Osteoblast (primary cell): Measurements from ENCODE around the gene BYSL. TPM values are rescaled to one million over a fixed set of nuclear protein-coding genes. Genes with fewer than 3 reads are reported as not detected.

Experiments
- DNase-seq: peaks from one replicate; pipeline ENCODE4 v3.0.0; 2011; ENCODE audit warnings: low spot score, mixed read lengths; ENCODE audit not compliant: insufficient read length; ENCODE audit errors: missing footprints
- H2AFZ ChIP-seq: 2 replicates; pipeline ENCODE4 v1.6.0; 2011; ENCODE audit warnings: mild to moderate bottlenecking, low read length
- H3K27ac ChIP-seq: 2 replicates; pipeline ENCODE4 v1.5.1; 2011; ENCODE audit warnings: mild to moderate bottlenecking, low read depth, low read length, moderate library complexity
- H3K27me3 ChIP-seq: 2 replicates; pipeline ENCODE4 v1.6.0; 2012; ENCODE audit warnings: mild to moderate bottlenecking, control low read depth, inconsistent platforms, low read length, moderate library complexity; ENCODE audit not compliant: insufficient read depth
- H3K36me3 ChIP-seq: 2 replicates; pipeline ENCODE4 v1.5.1; 2011; ENCODE audit warnings: mild to moderate bottlenecking, low read length, control low read depth, moderate library complexity; ENCODE audit not compliant: insufficient read depth
- H3K4me1 ChIP-seq: 2 replicates; pipeline ENCODE4 v1.5.1; 2011; ENCODE audit warnings: mild to moderate bottlenecking, low read length, control low read depth, moderate library complexity; ENCODE audit not compliant: insufficient read depth
- H3K4me2 ChIP-seq: 2 replicates; pipeline ENCODE4 v1.6.0; 2011; ENCODE audit warnings: mild to moderate bottlenecking, low read length; ENCODE audit not compliant: insufficient read depth
- H3K4me3 ChIP-seq: fragments of 200-600 bp; sonication (generic); 3 replicates; pipeline ENCODE4 v1.5.1; 2012; ENCODE audit warnings: mild to moderate bottlenecking, low read length, inconsistent platforms; ENCODE audit not compliant: insufficient read depth
- H3K79me2 ChIP-seq: 2 replicates; pipeline ENCODE4 v1.6.0; 2012; ENCODE audit warnings: mild to moderate bottlenecking, low read length, control low read depth, inconsistent platforms; ENCODE audit not compliant: insufficient read depth
- H3K9me3 ChIP-seq: 2 replicates; pipeline ENCODE4 v1.5.1; 2011; ENCODE audit warnings: low read depth, low read length, control low read depth
- H4K20me1 ChIP-seq: 2 replicates; pipeline ENCODE4 v1.6.0; 2012; ENCODE audit warnings: mild to moderate bottlenecking, low read length, control low read depth; ENCODE audit not compliant: insufficient read depth
- CTCF ChIP-seq: IDR thresholded peaks from 2 replicates; pipeline ENCODE4 v1.5.1; 2011; ENCODE audit warnings: mild to moderate bottlenecking, low read depth, low read length, moderate library complexity; ENCODE audit errors: extremely low read depth
- total RNA-seq: library from RNA; depleted of rRNA; stranded (reverse); fragments of >200 nt; gene quantifications from 2 replicates; pipeline ENCODE4 v1.2.3, GENCODE V29; 2012

Gene BYSL
- total RNA-seq, 1 donor, result 11.6 TPM

- peak overlapping the region; percentile 28 for H3K27ac ChIP-seq
Observed at GRCh38 chr6:41967312-41968287, 46.3 kb downstream of the BYSL start.

GRCh38 chr6:41970436-41970846, 49.1 kb downstream of the BYSL start:
- peak overlapping the region; percentile 37 for H3K27ac ChIP-seq

More at GRCh38 chr6:41967312-41968287, 46.3 kb downstream of the BYSL start:
- Histone ChIP-seq H4K20me1 (no peaks in the 10 kb centered on the region), H3K4me3 (no peak overlapping the region), H2AFZ (no peak overlapping the region), H3K36me3 (no peaks in the 10 kb centered on the region), H3K9me3 (no peaks in the 10 kb centered on the region), H3K27me3 (no peaks in the 10 kb centered on the region), H3K79me2 (no peaks in the 10 kb centered on the region), H3K4me2 (no peak overlapping the region), H3K4me1 (peaks cover 23% of the 10 kb centered on the region)
- no peak for TF ChIP-seq CTCF
- peak; percentile 88 for DNase-seq

GRCh38 chr6:41972826-41973225, 51.5 kb downstream of the BYSL start:
- DNase-seq, result no peak
- no peaks in the 10 kb centered on the region for H3K9me3 ChIP-seq
- H3K27me3 ChIP-seq, result no peaks in the 10 kb centered on the region

More at GRCh38 chr6:41970436-41970846, 49.1 kb downstream of the BYSL start:
- peak; percentile 91 for DNase-seq
- H2AFZ ChIP-seq, result peak overlapping the region; percentile 86
- H3K9me3 ChIP-seq, result no peaks in the 10 kb centered on the region
- no peak overlapping the region for H3K4me3 ChIP-seq
- no peaks in the 10 kb centered on the region for H3K79me2 ChIP-seq
- peak overlapping the region; percentile 65 for H3K4me2 ChIP-seq
- no peaks in the 10 kb centered on the region for H3K27me3 ChIP-seq
- TF ChIP-seq CTCF, result no peak
- no peaks in the 10 kb centered on the region for H3K36me3 ChIP-seq
- no peaks in the 10 kb centered on the region for H4K20me1 ChIP-seq
- H3K4me1 ChIP-seq, result peaks cover 23% of the 10 kb centered on the region

More at GRCh38 chr6:41972826-41973225, 51.5 kb downstream of the BYSL start:
- no peaks in the 10 kb centered on the region for H4K20me1 ChIP-seq
- H3K4me1 ChIP-seq, result peaks cover 22% of the 10 kb centered on the region
- TF ChIP-seq CTCF, result no peak
- no peak overlapping the region for H3K4me3 ChIP-seq
- H3K4me2 ChIP-seq, result no peak overlapping the region
- H3K36me3 ChIP-seq, result no peaks in the 10 kb centered on the region
- H2AFZ ChIP-seq, result no peak overlapping the region
- no peaks in the 10 kb centered on the region for H3K79me2 ChIP-seq
- no peak overlapping the region for H3K27ac ChIP-seq
